Measurements from ENCODE around the gene AHNAK2. TPM values are rescaled to one million over a fixed set of nuclear protein-coding genes. Genes with fewer than 3 reads are reported as not detected.

AHNAK2 gene
- total and polyA plus RNA-seq, 9 donors, result 0.94 to 24.6 (median 3.9) TPM

- DNase-seq, result no peak
- 40 to 61% (median 42%) methylated on average over 8 of the region's 8 CpGs for WGBS, 3 donors
- Histone ChIP-seq H3K27me3 (no peaks in the 10 kb centered on the region), H3K27ac (no peak overlapping the region), H3K4me1 (ENCODE audit: insufficient read depth) (peaks cover 4% of the 10 kb centered on the region), H3K4me3 (no peak overlapping the region), H3K9me3 (no peaks in the 10 kb centered on the region), H3K36me3 (no peaks in the 10 kb centered on the region)
- intact Hi-C loops (cut with DNase I), result no loop called here
- TF ChIP-seq CTCF (IDR thresholded peaks at IDR 0.05), result no peak
- no peak for TF ChIP-seq EP300 (IDR thresholded peaks at IDR 0.05)
- TF ChIP-seq POLR2A (IDR thresholded peaks at IDR 0.05), result no peak
Measured at GRCh38 chr14:104927901-104928300, 50.3 kb downstream of the AHNAK2 start.

DNA sequence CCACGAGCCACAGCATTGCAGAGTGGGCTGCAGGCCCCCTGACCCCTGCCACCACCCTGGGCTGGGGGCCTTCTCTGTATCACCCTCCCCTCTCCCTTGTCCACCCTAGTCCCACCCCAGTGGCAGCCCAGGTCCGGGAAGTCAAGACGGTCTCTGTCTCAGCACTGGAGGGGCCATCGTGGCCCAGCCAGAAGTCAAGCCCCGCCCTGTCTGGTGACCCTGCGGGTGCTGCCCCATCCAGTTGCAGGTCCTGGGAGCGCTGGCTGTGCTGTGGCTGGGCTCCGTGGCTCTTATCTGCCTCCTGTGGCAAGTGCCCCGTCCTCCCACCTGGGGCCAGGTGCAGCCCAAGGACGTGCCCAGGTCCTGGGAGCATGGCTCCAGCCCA, 50.8 kb downstream of the AHNAK2 start:
- no peak for DNase-seq
- no peaks in the 10 kb centered on the region for H3K36me3 ChIP-seq
- H3K27me3 ChIP-seq, result no peaks in the 10 kb centered on the region
- peaks cover 4% of the 10 kb centered on the region for H3K4me1 ChIP-seq (ENCODE audit: insufficient read depth)
- intact Hi-C loops (cut with DNase I), result no loop called here
- WGBS, 3 donors, result 35 to 52% (median 42%) methylated on average over 9 to 10 of the region's 10 CpGs
- no peak overlapping the region for H3K4me3 ChIP-seq
- H3K9me3 ChIP-seq, result no peaks in the 10 kb centered on the region
- TF ChIP-seq EP300 (IDR thresholded peaks at IDR 0.05), result no peak
- TF ChIP-seq CTCF (IDR thresholded peaks at IDR 0.05), result no peak
- no peak for TF ChIP-seq POLR2A (IDR thresholded peaks at IDR 0.05)
- H3K27ac ChIP-seq, result no peak overlapping the region

- H3K4me1 ChIP-seq (ENCODE audit: insufficient read depth), result peaks cover 1% of the 10 kb centered on the region
- H3K27ac ChIP-seq, result no peak overlapping the region
- H3K9me3 ChIP-seq, result no peaks in the 10 kb centered on the region
- intact Hi-C loops (cut with DNase I), result no loop called here
- H3K27me3 ChIP-seq, result no peaks in the 10 kb centered on the region
- H3K4me3 ChIP-seq, result no peak overlapping the region
- DNase-seq, result no peak
- no peaks in the 10 kb centered on the region for H3K36me3 ChIP-seq
- TF ChIP-seq CTCF (IDR thresholded peaks at IDR 0.05), result no peak
- TF ChIP-seq POLR2A (IDR thresholded peaks at IDR 0.05), result no peak
- no peak for TF ChIP-seq EP300 (IDR thresholded peaks at IDR 0.05)
- 57 to 69% (median 68%) methylated on average over 14 to 21 of the region's 21 CpGs for WGBS, 3 donors
Measured at GRCh38 chr14:104926619-104927431, 51.3 kb downstream of the AHNAK2 start.

- Histone ChIP-seq H3K9me3 (no peaks in the 10 kb centered on the region), H3K27ac (no peak overlapping the region), H3K4me3 (no peak overlapping the region), H3K4me1 (ENCODE audit: insufficient read depth) (no peaks in the 10 kb centered on the region), H3K36me3 (no peaks in the 10 kb centered on the region), H3K27me3 (no peaks in the 10 kb centered on the region)
- no peak for DNase-seq
- WGBS, 3 donors, result 76 to 79% (median 77%) methylated on average over 14 to 15 of the region's 15 CpGs
- intact Hi-C loops (cut with DNase I), result no loop called here
- TF ChIP-seq POLR2A (IDR thresholded peaks at IDR 0.05), result no peak
- TF ChIP-seq EP300 (IDR thresholded peaks at IDR 0.05), result no peak
- TF ChIP-seq CTCF (IDR thresholded peaks at IDR 0.05), result no peak
Measured at GRCh38 chr14:104925855-104926609, 52.1 kb downstream of the AHNAK2 start.

Data from ovary (tissue), 9 donors.